ENCODE results near the gene PLG. TPM values are rescaled to one million over a fixed set of nuclear protein-coding genes. Genes with fewer than 3 reads are reported as not detected.
"Not testable (repeated sequence)": the region's sequence is repeated elsewhere in the genome, so short reads cannot be mapped to it uniquely, and the experiment has no call there.

PLG gene
- total RNA-seq, 2 donors from 2014 or later: not detected

DNA sequence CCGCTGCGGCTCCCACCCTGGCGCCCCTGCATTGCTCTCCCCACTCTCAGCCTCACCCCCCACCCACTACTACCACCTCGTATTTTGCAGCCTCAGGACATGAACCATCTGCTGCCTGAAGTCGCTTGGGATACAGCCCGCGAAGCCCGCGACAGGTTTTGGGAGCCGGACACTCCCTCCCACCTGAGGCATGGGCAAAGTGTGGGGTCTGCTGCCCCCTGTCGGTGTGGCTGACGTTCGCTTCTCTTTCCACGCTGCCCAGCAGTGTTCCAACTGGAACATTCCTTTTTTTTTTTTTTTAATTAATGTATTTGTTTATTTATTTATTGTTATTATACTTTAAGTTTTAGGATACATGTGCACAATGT lies 22.7 kb upstream of the PLG start:
- DNase-seq: peak; percentile 49 to 79 (median 62)

DNA sequence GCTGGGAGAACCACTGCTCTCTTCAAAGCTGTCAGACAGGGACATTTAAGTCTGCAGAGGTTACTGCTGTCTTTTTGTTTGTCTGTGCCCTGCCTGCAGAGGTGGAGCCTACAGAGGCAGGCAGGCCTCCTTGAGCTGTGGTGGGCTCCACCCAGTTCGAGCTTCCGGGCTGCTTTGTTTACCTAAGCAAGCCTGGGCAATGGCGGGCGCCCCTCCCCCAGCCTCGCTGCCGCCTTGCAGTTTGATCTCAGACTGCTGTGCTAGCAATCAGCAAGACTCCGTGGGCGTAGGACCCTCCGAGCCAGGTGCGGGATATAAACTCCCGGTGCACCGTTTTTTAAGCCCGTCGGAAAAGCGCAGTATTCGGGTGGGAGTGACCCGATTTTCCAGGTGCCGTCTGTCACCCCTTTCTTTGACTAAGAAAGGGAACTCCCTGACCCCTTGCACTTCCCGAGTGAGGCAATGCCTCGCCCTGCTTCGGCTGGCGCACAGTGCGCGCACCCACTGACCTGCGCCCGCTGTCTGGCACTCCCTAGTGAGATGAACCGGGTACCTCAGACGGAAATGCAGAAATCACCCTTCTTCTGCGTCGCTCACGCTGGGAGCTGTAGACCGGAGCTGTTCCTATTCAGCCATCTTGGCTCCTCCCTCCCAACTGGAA lies 16.8 kb upstream of the PLG start:
- H3K27ac ChIP-seq; ATAC-seq; H3K9me3 ChIP-seq; H3K27me3 ChIP-seq; H3K36me3 ChIP-seq (replicated peaks in 1 of 2; ENCODE audit: insufficient read depth in 1 of 2, low read depth in 2 of 2); DNase-seq; H3K4me1 ChIP-seq; intact Hi-C loops (cut with DNase I); H3K4me3 ChIP-seq: not testable (repeated sequence)
- WGBS, 2 donors: 83 to 90% methylated on average over 23 to 26 of the region's 32 CpGs

More for the DNA sequence above, 22.7 kb upstream of the PLG start:
- no peaks in the 10 kb centered on the region for H3K36me3 ChIP-seq (replicated peaks in 1 of 2; ENCODE audit: insufficient read depth in 1 of 2, low read depth in 2 of 2)
- H3K4me3 ChIP-seq: peak overlapping the region; percentile 16 to 23
- H3K27ac ChIP-seq: no peak overlapping the region
- H3K4me1 ChIP-seq: no peaks in the 10 kb centered on the region
- no peaks in the 10 kb centered on the region for H3K9me3 ChIP-seq
- intact Hi-C loops (cut with DNase I): no loop called here
- no peaks in the 10 kb centered on the region for H3K27me3 ChIP-seq
- 1 to 4% methylated on average over 13 of the region's 14 CpGs for WGBS, 2 donors
- TF ChIP-seq, protein P1, sequence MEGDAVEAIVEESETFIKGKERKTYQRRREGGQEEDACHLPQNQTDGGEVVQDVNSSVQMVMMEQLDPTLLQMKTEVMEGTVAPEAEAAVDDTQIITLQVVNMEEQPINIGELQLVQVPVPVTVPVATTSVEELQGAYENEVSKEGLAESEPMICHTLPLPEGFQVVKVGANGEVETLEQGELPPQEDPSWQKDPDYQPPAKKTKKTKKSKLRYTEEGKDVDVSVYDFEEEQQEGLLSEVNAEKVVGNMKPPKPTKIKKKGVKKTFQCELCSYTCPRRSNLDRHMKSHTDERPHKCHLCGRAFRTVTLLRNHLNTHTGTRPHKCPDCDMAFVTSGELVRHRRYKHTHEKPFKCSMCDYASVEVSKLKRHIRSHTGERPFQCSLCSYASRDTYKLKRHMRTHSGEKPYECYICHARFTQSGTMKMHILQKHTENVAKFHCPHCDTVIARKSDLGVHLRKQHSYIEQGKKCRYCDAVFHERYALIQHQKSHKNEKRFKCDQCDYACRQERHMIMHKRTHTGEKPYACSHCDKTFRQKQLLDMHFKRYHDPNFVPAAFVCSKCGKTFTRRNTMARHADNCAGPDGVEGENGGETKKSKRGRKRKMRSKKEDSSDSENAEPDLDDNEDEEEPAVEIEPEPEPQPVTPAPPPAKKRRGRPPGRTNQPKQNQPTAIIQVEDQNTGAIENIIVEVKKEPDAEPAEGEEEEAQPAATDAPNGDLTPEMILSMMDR (IDR thresholded peaks at IDR 0.05): peak; percentile 42 to 68 (median 51)
- no peak for TF ChIP-seq POLR2A (IDR thresholded peaks at IDR 0.05)
- peak; percentile 92 for ATAC-seq

DNA sequence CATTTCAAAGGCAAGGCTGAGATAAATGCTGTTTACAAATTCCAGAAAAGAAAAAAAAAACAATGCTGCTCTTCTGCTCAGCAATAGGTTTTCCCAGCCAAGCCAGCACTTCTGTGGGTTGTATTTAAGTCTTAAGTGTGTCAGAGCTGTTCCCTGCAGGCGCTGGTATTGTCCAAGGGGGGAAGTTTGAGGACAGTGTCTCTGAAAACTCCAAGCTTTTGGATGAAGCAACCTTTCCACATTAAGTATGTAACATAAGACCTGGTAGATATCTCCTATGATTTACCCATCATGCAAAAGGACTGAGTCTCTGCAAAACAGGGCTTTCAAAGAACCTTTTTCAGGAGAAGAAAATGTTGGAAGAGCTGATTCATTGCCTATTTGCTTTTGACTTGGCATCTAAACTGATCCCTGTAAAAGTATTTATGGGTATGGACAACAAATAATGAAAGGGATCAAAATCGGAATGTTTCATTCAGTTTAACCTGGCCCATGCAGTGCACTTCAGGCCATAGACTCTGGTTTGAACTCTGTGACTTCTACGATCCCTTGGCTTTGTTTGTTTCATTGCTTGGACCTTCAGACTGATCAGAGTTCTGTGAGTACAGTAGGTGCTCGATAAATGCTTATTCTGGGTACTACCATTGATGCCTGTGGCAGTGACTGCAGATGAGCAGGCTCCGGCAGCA lies 16.1 kb upstream of the PLG start:
- 68 to 77% methylated on average over 5 of the region's 5 CpGs for WGBS, 2 donors
- ATAC-seq: no peak

DNA sequence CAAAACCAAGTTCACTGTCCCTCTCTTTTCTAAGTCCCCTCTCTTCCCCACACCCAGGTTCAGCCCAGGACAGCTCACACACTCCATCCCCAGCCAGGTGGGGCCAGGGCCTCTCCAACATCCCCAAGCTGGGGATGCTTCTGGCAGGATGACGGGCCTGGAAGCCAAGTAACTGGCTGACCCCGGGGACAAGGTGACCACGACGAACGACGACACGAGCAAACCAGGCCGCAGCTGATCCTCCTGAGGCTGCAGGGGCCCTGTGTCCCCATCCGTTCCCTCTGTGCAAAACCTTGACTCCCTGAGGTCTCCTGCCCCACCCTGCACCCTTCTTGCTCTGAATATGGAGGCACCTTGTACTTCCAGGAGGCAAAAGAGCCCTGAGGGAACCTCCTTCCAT lies 11.6 kb upstream of the PLG start:
- intact Hi-C loops (cut with DNase I): no loop called here
- 79 to 84% methylated on average over 4 to 9 of the region's 9 CpGs for WGBS, 2 donors

More for the DNA sequence above, 16.1 kb upstream of the PLG start:
- no peak overlapping the region for H3K27ac ChIP-seq
- no peaks in the 10 kb centered on the region for H3K36me3 ChIP-seq (replicated peaks in 1 of 2; ENCODE audit: insufficient read depth in 1 of 2, low read depth in 2 of 2)
- intact Hi-C loops (cut with DNase I): no loop called here
- no peak for TF ChIP-seq POLR2A (IDR thresholded peaks at IDR 0.05)
- TF ChIP-seq, protein P1 (IDR thresholded peaks at IDR 0.05): no peak
- no peaks in the 10 kb centered on the region for H3K27me3 ChIP-seq
- H3K9me3 ChIP-seq: no peaks in the 10 kb centered on the region
- DNase-seq: no peak
- H3K4me3 ChIP-seq: no peak overlapping the region
- no peaks in the 10 kb centered on the region for H3K4me1 ChIP-seq

DNA sequence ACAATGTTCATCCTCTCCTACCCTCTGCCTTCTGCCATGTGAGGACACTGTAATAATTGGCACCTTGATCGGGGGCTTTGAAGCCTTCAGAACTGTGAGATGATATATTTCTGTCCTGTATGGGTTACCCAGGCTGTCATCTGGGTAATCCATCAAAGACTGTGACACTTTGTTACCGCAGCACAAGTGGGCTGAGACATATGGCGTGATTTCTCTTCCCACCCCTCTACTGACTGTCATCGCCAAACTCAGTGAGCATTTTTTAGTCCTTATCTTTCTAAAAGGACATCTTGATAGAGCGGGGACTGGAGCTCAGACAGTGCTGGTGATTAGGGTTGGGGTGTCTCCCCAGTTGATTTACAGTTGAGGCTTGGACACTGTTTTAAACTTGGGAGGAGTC lies 10.4 kb upstream of the PLG start:
- intact Hi-C loops (cut with DNase I): no loop called here
- DNase-seq (no peak), ATAC-seq (no peak)
- H3K27me3 ChIP-seq: no peaks in the 10 kb centered on the region
- WGBS, 2 donors: 78 to 83% methylated on average over 5 of the region's 5 CpGs
- H3K4me1 ChIP-seq: no peaks in the 10 kb centered on the region
- H3K36me3 ChIP-seq (replicated peaks in 1 of 2; ENCODE audit: insufficient read depth in 1 of 2, low read depth in 2 of 2): no peaks in the 10 kb centered on the region
- no peak overlapping the region for H3K4me3 ChIP-seq
- TF ChIP-seq, protein P1 (IDR thresholded peaks at IDR 0.05): no peak
- no peak for TF ChIP-seq POLR2A (IDR thresholded peaks at IDR 0.05)
- no peak overlapping the region for H3K27ac ChIP-seq
- no peaks in the 10 kb centered on the region for H3K9me3 ChIP-seq

More for the DNA sequence above, 11.6 kb upstream of the PLG start:
- no peak for DNase-seq
- Histone ChIP-seq H3K36me3 (replicated peaks in 1 of 2; ENCODE audit: insufficient read depth in 1 of 2, low read depth in 2 of 2) (no peaks in the 10 kb centered on the region), H3K27me3 (no peaks in the 10 kb centered on the region), H3K4me1 (no peaks in the 10 kb centered on the region), H3K27ac (no peak overlapping the region), H3K4me3 (no peak overlapping the region), H3K9me3 (no peaks in the 10 kb centered on the region)
- no peak for TF ChIP-seq POLR2A (IDR thresholded peaks at IDR 0.05)
- TF ChIP-seq, protein P1 (IDR thresholded peaks at IDR 0.05): no peak
- ATAC-seq: no peak
